Cortex of kidney (tissue), 1 donor: ENCODE data around the gene PES1.
"Not testable (repeated sequence)": the region's sequence is repeated elsewhere in the genome, so short reads cannot be mapped to it uniquely, and the experiment has no call there.

ENCODE experiments used
- DNase-seq: peaks from one replicate; lab custom pipeline; 2025; lab: John Stamatoyannopoulos, UW

The PES1 gene

GRCh38 chr22:30609260-30610185 is 17.8 kb upstream of the PES1 start:
- DNase-seq, result no peak

- no peak for DNase-seq
Measured at GRCh38 chr22:30607939-30608338, 16.2 kb upstream of the PES1 start.

GRCh38 chr22:30607300-30607930 is 15.7 kb upstream of the PES1 start:
- no peak for DNase-seq

- DNase-seq, result no peak
Measured at GRCh38 chr22:30606455-30607299, 15.0 kb upstream of the PES1 start, which contains the start of gene TCN2. TCN2 (plus strand) TSS chr22:30607174; CDS start chr22:30607332, 158 bp downstream.

GRCh38 chr22:30605449-30606110 is 13.9 kb upstream of the PES1 start:
- DNase-seq, result no peak

GRCh38 chr22:30604723-30605122 is 13.0 kb upstream of the PES1 start:
- DNase-seq, result no peak

GRCh38 chr22:30603801-30604200 is 12.1 kb upstream of the PES1 start:
- no peak for DNase-seq

GRCh38 chr22:30602049-30602448 is 10.3 kb upstream of the PES1 start:
- no peak for DNase-seq

GRCh38 chr22:30601464-30601863 is 9.8 kb upstream of the PES1 start:
- DNase-seq, result no peak

- no peak for DNase-seq
Measured at GRCh38 chr22:30600921-30601320, 9.2 kb upstream of the PES1 start.

- DNase-seq, result no peak
Measured at GRCh38 chr22:30598986-30599385, 7.3 kb upstream of the PES1 start.

- DNase-seq, result no peak
Measured at GRCh38 chr22:30596886-30597285, 5.2 kb upstream of the PES1 start.

- no peak for DNase-seq
Measured at GRCh38 chr22:30596199-30596598, 4.5 kb upstream of the PES1 start.

- not testable (repeated sequence) for DNase-seq
Measured at GRCh38 chr22:30592360-30592713, 627 bp upstream of the PES1 start.

GRCh38 chr22:30591191-30591587 is 521 bp downstream of the PES1 start:
- DNase-seq, result no peak

- no peak for DNase-seq
Measured at GRCh38 chr22:30586414-30586813, 5.3 kb downstream of the PES1 start.

- DNase-seq, result no peak
Measured at GRCh38 chr22:30584441-30584840, 7.3 kb downstream of the PES1 start.

- DNase-seq, result no peak
Measured at GRCh38 chr22:30582788-30583545, 8.7 kb downstream of the PES1 start.

GRCh38 chr22:30582051-30582450 is 9.7 kb downstream of the PES1 start:
- DNase-seq, result no peak

- DNase-seq, result no peak
Measured at GRCh38 chr22:30580896-30581295, 10.8 kb downstream of the PES1 start.

- DNase-seq, result no peak
Measured at GRCh38 chr22:30578481-30578880, 13.2 kb downstream of the PES1 start.
